Common myeloid progenitor, CD34-positive (primary cell): Measurements from ENCODE around the gene MED9.

Experiments used
- CTCF ChIA-PET: fragments of 350-600 bp; sonication (Branson Sonifier 250); formaldehyde crosslinking; loops from one replicate; lab custom pipeline; 2021; ENCODE audit warnings: antibody characterized with exemption; lab: Charles Lee
- POLR2A ChIA-PET: fragments of 350-600 bp; sonication (Branson Sonifier 250); formaldehyde crosslinking; loops from one replicate; lab custom pipeline; 2021; ENCODE audit warnings: antibody characterized with exemption; lab: Charles Lee
- DNase-seq, 3 donors: peaks; one replicate each; pipeline versions ENCODE4 v3.0.0 to v3.0.0-alpha.2; 2013
- H3K27ac ChIP-seq, 2 experiments: 1 replicate in 1 of 2; 2 replicates in 1 of 2; pipeline ENCODE4 v1.7.0; 2013; ENCODE audit warnings: inconsistent platforms in 2 of 2, low read length in 2 of 2, mild to moderate bottlenecking in 2 of 2, low read depth in 1 of 2, moderate library complexity in 1 of 2; ENCODE audit not compliant: severe bottlenecking in 2 of 2, insufficient read depth in 1 of 2, poor library complexity in 1 of 2
- H3K27me3 ChIP-seq, 5 experiments: replicated peaks in 2 of 5; 1 replicate in 3 of 5; 2 replicates in 2 of 5; pipeline versions ENCODE4 v1.6.1 to v1.7.0; 2013; ENCODE audit warnings: low read length in 4 of 5, mild to moderate bottlenecking in 2 of 5, moderate library complexity in 2 of 5, inconsistent platforms in 1 of 5; ENCODE audit not compliant: insufficient read depth in 5 of 5, control insufficient read depth in 4 of 5
- H3K36me3 ChIP-seq, 4 experiments: 1 replicate in 2 of 4; 2 replicates in 2 of 4; pipeline versions ENCODE4 v1.6.1 to v1.7.0; 2013; ENCODE audit warnings: low read length in 3 of 4, control low read depth in 1 of 4, mild to moderate bottlenecking in 1 of 4; ENCODE audit not compliant: control insufficient read depth in 4 of 4, insufficient read depth in 4 of 4
- H3K4me1 ChIP-seq, 4 experiments: 1 replicate in 3 of 4; 2 replicates in 1 of 4; pipeline versions ENCODE4 v1.6.1 to v1.7.1; 2013; ENCODE audit warnings: low read length in 3 of 4, mild to moderate bottlenecking in 3 of 4, control low read depth in 1 of 4, inconsistent platforms in 1 of 4, moderate library complexity in 1 of 4; ENCODE audit not compliant: control insufficient read depth in 4 of 4, insufficient read depth in 4 of 4; ENCODE audit errors: control extremely low read depth in 1 of 4
- H3K4me3 ChIP-seq, 7 experiments: 1 replicate in 4 of 7; 2 replicates in 3 of 7; pipeline versions ENCODE4 v1.5.1 to v1.7.0; 2013; ENCODE audit warnings: mild to moderate bottlenecking in 7 of 7, low read length in 6 of 7, moderate library complexity in 6 of 7, inconsistent platforms in 2 of 7, low read depth in 2 of 7, control low read depth in 1 of 7; ENCODE audit not compliant: insufficient read depth in 4 of 7, control insufficient read depth in 1 of 7; ENCODE audit errors: extremely low read depth in 1 of 7
- H3K9me3 ChIP-seq, 5 experiments: 1 replicate in 4 of 5; 2 replicates in 1 of 5; pipeline versions ENCODE4 v1.6.1 to v1.7.1; 2013; ENCODE audit warnings: low read length in 4 of 5, mild to moderate bottlenecking in 2 of 5, inconsistent platforms in 1 of 5, low read depth in 1 of 5, moderate library complexity in 1 of 5; ENCODE audit not compliant: control insufficient read depth in 4 of 5, insufficient read depth in 2 of 5; ENCODE audit errors: control extremely low read depth in 1 of 5
- WGBS: methylation state at CpG from one replicate; pipeline ENCODE4 v1.1.5; 2013; ENCODE audit not compliant: insufficient coverage; 5-methylcytosine and 5-hydroxymethylcytosine counted together

Gene MED9

DNA sequence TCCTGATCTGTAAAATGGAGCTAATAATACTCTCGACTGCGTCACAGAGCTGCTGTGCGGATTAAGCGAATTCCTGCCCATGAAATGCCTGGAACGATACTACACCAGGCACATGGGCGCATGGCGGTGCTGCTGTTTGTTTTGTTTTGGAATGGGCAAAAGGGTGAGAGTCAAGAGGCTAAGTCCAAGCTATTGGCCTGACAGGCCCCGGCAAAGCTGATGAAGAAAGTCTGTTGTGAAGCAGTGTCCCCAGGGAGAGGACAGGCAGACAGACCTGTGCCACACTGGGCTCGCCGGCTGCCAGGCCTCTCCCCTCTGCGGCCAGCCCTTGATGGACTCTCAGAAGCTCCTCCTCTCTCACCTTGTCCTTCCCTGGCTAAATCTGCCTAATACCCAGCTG, 50.7 kb downstream of the MED9 start:
- ChIA-PET POLR2A (no interaction called here), CTCF (interaction anchor here (1.1 kb wide), 1 partner anchor 172 kb away, joined by 3 read pairs; no protein-coding TSS in a partner anchor)
- Histone ChIP-seq H3K27ac (no peak overlapping the region), H3K9me3 (no peaks in the 10 kb centered on the region), H3K36me3 (no peaks in the 10 kb centered on the region), H3K27me3 (no peaks in the 10 kb centered on the region), H3K4me3 (no peak overlapping the region), H3K4me1 (peaks cover 0 to 17% (median 11%) of the 10 kb centered on the region in 4 experiments)
- DNase-seq: no peak
- WGBS: 95% methylated on average over 10 of the region's 11 CpGs

DNA sequence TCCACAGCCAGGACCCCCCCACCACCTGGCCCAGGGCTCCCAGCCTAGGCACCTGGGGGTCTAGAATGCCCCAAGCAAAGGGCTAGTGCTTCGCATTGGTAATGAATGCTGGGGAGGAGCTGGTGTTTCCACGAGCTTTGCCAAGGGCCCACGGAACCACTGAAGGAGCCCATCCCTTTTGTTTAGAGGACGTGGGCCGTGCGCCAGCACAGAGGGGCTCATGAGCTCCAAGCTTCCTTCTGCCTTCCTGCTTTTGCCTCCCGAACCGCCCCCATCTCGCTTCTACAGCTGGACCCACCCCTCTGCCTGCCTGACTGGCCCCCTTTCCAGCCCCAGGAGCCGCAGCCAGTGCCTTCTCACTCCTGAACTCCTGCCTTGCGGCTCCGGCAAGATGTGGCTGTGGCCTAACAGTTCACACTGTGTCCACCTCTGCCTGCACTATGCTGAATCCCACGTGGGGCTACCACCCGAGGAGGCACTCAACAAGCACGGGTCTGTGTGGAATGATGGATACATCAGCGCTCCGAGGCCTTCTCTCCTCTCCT, 51.2 kb downstream of the MED9 start:
- ChIA-PET CTCF (interaction anchor here (0.9 to 1.1 kb wide), 2 partner anchors 62 to 173 kb away, joined by 3 read pairs; no protein-coding TSS in a partner anchor), POLR2A (no interaction called here)
- Histone ChIP-seq H3K36me3 (no peaks in the 10 kb centered on the region), H3K4me1 (peaks cover 0 to 12% (median 9%) of the 10 kb centered on the region in 4 experiments), H3K9me3 (no peaks in the 10 kb centered on the region), H3K27me3 (no peaks in the 10 kb centered on the region), H3K4me3 (no peak overlapping the region), H3K27ac (no peak overlapping the region)
- no peak for DNase-seq
- WGBS: 93% methylated on average over 15 of the region's 17 CpGs

DNA sequence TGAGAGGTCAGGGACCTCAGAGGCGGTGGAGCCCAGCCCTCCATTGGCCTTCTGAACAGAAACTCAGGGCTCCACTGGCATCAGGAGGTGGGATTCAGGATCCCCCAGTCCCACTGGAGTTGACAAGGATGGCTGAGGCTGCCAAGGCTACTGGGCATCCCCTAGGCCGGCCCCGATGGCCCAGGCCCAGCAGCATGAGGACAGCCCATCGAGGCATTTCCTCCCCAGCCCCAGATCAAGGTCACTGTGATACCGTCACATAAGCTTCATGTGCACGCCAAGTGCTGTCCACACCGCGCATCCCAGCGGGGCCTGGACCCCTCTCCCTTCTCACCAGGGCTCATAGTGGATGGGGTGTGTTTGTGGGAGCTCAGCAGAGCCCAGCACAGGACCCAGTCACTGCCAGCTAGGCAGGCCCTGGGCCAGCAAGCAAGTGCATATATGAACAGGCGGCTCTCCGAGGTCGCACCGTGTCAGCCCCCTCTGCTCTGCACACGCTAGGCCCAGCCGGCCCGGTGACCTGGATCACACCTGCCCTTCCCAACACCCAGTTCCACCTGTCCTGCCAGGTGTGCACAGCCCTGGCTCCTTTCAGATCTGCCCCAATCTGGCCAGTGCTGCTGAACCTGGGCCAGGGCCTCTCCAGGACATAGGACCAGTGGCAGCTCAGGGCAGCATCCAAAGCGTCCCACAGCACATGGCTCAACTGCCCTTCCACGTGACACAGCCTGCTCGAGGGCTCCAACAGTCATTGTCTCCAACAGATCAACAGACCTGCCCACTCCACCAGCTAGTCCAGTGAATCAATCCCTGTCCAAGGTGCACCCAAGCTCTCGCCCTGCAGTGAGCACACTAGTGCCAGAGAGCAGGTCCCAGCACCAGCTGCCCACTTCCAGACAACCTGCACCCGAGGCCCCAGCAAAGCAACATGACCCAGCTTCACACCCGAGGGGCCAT, 52.2 kb downstream of the MED9 start:
- no peaks in the 10 kb centered on the region for H3K27me3 ChIP-seq
- H3K36me3 ChIP-seq: no peaks in the 10 kb centered on the region
- H3K27ac ChIP-seq: no peak overlapping the region
- ChIA-PET CTCF (interaction anchor here (0.9 to 1.9 kb wide), 2 partner anchors 40 to 61 kb away, joined by 3 to 5 read pairs; no protein-coding TSS in a partner anchor), POLR2A (no interaction called here)
- no peak for DNase-seq
- WGBS: 94% methylated on average over 18 of the region's 22 CpGs
- H3K4me1 ChIP-seq: peaks cover 0 to 4% (median 2%) of the 10 kb centered on the region in 4 experiments
- no peak overlapping the region for H3K4me3 ChIP-seq
- H3K9me3 ChIP-seq: no peaks in the 10 kb centered on the region

DNA sequence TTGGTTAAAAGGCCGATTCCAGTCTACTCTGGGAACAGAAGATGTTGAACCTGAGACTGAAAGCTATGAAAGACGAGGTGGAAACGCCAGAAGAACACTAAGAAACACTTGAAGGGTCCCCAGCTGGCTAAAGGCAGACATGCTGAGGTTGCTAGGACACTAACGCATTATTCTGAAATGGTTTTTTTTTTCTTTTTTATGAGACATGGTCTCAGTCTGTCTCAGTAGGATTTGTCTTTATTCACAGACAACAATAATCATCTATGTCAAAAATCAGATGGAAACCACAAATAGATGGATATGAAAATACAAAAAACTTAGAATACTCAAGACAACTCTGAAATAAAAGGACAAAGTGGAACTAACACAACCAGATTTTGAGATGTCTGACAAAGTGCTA, 54.4 kb downstream of the MED9 start:
- no peaks in the 10 kb centered on the region for H3K9me3 ChIP-seq
- H3K27me3 ChIP-seq: no peaks in the 10 kb centered on the region
- 94% methylated on average over 3 of the region's 4 CpGs for WGBS
- H3K36me3 ChIP-seq: no peaks in the 10 kb centered on the region
- ChIA-PET POLR2A (no interaction called here), CTCF (interaction anchor here (0.7 to 1.2 kb wide), 2 partner anchors 30 to 176 kb away, joined by 3 read pairs; no protein-coding TSS in a partner anchor)
- no peak overlapping the region for H3K4me3 ChIP-seq
- DNase-seq: no peak
- H3K4me1 ChIP-seq: peaks cover 0 to 4% (median 0%) of the 10 kb centered on the region in 4 experiments
- no peak overlapping the region for H3K27ac ChIP-seq

DNA sequence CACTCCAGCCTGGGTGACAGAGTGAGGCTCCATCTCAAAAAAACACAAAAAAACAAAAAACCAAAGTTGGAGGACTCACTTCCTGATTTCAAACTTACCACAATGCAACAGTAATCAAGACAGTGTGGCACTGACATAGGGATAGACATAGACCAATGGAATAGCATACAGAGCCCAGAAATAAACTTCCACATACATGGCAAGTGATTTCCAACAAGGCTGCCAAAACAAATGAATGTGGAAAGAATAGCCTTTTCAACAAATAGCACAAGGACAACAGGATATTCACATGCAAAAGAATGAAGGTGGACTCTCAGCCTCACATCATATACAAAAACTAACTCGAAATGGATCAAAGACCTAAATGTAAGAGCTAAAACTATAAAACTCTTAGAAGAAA, 56.2 kb downstream of the MED9 start:
- H3K9me3 ChIP-seq: no peaks in the 10 kb centered on the region
- H3K27ac ChIP-seq: no peak overlapping the region
- CTCF ChIA-PET: no interaction called here
- no peaks in the 10 kb centered on the region for H3K36me3 ChIP-seq
- H3K4me1 ChIP-seq: peaks cover 0 to 4% (median 0%) of the 10 kb centered on the region in 4 experiments
- DNase-seq: no peak
- POLR2A ChIA-PET: no interaction called here
- H3K27me3 ChIP-seq: no peaks in the 10 kb centered on the region
- H3K4me3 ChIP-seq: no peak overlapping the region
- WGBS: no CpG with 5 or more reads among the region's 1 CpG

DNA sequence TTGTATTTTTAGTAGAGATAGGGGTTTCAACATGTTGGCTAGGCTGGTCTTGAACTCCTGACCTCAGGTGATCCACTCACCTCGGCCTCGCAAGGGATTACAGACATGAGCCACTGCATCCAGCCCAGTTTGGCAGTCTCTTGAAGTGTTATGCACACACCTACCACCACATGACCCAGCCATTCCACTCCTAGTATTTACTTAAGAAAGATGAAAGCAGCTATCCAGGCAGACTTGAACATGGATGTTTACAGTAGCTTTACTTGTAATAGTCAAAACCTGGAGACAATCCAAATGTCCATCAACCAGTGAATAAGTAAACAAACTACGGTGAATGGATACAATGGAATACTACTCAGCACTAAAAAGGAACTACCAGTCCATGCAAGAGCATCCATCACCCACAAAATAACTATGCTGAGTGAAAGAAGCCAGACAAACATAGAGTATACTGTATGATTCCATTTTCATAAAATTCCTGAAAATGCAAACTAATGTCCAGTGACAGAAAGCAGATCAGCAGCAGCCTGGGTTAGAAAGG, 57.2 kb downstream of the MED9 start:
- peaks cover 0 to 10% (median 0%) of the 10 kb centered on the region in 4 experiments for H3K4me1 ChIP-seq
- no peak for DNase-seq
- no peak overlapping the region for H3K27ac ChIP-seq
- no CpG with 5 or more reads among the region's 3 CpGs for WGBS
- no peak overlapping the region for H3K4me3 ChIP-seq
- H3K36me3 ChIP-seq: no peaks in the 10 kb centered on the region
- CTCF ChIA-PET: no interaction called here
- H3K27me3 ChIP-seq: no peaks in the 10 kb centered on the region
- no peaks in the 10 kb centered on the region for H3K9me3 ChIP-seq
- POLR2A ChIA-PET: no interaction called here
